Astrocyte (in vitro differentiated cells and primary cell): Measurements from ENCODE around the gene MED13L.

ENCODE experiments used
- CTCF ChIP-seq: IDR thresholded peaks from 2 replicates; pipeline ENCODE4 v1.5.1; 2011; ENCODE audit warnings: low read depth, mild to moderate bottlenecking, inconsistent platforms, low read length, moderate library complexity; ENCODE audit not compliant: insufficient read depth
- EZH2 ChIP-seq: IDR thresholded peaks from 2 replicates; pipeline ENCODE4 v1.6.1; 2012; ENCODE audit warnings: mild to moderate bottlenecking, low read length, inconsistent platforms; ENCODE audit not compliant: insufficient read depth

- TF ChIP-seq CTCF (peak; percentile 37), EZH2 (no peak)
Measured at GRCh38 chr12:116009805-116010204, 267.7 kb downstream of the MED13L start.
